ENCODE measurements around the gene PDZD4.
"Not testable (repeated sequence)": the region's sequence is repeated elsewhere in the genome, so short reads cannot be mapped to it uniquely, and the experiment has no call there.

The PDZD4 gene

DNA sequence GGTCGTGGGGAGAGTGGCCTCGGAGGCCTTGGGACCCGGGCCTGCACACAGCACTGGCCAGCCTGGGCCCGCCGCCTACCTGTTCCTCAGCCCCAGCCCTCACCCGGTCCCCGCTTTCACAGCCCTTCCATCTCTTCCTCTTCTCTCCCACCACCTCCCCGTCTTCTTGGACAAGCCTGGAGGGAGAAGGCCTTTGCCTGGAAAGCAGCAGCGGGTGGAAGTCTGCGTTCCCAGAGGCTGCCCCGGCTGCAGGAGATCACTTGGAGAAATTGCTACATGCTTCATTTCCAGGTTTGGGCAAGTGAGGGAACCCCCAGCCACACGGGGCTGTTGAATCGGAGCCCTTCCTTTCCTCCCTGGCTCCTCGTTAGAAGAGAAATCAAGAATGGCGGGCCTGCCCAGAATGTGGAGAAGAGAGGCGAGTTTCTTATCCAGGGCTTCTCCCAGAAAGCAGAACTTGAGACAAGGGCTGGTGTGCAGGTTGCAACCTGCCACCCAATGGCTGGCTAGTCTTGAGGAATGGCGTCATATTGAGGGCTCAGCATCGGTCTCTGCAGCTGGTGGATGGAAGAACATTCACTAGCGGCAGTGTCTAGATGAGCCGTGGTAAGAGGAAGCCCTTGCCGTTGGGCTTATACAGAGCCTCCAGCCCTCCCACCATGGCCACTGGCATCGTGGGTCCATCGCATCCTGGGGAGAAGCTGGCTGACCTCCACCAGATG lies 1.2 kb upstream of the PDZD4 start:
- DNase-seq, result no peak

DNA sequence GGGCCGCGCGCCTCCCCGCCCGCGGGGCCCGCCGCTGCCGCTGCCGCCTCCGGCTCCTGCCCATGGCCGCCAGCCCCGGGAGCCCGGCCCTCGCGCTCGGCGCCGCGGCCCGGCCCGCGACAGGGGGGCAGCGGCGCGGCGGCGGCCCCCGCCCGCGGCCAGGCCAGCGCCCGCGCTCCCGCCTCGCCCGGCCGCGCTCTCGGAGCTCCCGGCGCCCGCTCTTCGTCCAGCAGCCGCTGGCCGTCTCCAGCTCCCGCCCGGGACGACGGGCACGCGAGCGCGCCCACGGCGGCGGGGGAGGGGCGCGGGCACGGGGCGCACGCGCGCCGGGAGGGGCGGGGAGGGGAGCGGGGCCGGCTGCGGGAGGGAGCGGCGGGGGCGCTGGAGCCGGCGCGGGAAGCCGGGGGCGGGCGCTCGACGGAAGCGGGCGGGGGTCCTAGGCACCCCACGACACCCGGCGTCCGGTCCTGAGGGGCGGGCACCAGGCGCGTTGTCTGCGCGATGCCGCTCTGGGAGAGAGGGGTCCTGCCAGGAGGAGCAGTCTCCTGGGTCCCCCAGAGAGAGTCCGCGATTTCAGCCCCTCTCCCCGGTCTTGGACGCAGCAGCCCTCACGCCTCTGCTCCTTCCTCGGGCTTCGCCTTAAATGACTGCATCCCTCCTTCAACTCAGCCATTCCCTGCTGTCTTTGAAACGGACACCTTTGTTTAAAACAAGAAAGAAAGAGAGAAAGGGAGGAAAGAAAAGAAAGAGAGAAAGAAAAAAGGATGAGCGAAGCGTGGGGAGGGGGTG lies 490 bp upstream of the PDZD4 start:
- no peak for DNase-seq

DNA sequence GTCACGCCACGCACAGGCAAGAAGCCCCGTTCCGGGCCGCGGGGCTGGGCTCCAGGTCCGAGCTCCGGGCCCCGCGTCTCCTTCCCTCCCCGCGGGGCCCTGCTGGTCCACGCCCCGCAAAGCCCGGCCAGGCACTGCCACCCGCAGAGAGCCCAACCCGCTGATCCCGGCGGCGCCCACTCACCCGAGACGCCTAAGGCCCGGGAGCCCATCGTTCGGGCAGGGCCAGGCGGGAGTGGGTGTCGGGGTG lies 870 bp downstream of the PDZD4 start:
- no peak for DNase-seq

DNA sequence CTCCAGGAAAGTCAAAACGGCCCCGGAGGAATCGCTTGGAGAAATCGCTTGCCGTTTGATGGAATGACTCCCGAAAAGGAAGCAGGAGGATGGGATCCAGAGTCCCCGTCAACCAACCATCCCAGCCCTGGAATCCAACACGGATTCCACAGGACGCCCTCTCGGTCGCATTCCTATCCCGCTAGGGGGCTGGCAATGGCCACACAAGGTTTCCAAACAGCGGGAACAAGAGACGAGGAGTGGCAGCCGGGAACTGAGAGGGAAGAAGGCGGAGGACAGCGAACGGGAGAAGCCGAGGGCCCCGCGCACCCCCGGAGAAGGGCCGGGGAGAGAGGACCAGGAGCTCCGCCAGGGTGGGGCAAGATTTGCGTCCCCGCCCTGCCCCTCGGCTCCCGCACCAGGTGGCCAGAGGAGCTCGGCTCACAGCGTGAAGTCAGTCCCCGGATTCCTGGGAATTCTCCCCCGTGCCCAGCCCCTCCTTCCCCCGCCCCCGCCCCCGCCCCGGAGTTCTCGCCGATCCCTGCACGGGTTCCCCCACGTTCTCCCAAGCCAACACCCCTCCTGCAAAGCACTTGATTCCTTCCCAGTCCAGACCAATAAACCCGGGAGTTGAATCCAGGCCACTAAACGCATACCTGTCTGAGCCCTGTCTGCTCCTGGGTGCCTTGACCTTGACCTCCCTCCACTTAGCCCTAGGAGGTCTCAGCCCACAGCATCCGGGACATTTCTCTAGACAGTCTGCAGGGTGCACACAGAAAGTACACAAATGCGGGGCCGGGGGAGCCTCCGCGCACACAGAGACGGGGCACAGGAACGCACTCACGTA lies 1.4 kb downstream of the PDZD4 start:
- peak; percentile 39 for DNase-seq

DNA sequence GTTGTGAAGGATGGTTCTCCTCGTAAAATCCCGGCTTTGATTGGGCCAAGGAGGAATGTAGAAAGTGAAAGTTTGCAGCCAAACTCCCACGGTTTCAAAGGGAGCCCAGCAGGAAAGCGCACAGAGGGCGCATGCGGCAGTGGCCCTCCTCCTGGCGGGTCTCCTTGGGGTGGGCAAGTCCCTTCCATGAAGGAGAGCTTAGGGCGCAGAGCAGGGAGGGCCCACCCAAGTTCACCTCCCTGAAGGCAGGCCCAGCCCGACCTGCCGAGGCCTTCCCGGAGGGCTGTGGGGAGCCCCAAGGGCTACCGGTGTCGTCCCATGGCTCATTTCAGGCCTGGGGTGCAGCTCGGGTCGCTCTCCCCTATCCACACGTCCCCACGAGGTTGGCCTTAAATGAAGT lies 2.0 kb downstream of the PDZD4 start:
- no peak for DNase-seq

GRCh38 chrX:153827903-153828302 lies 2.4 kb downstream of the PDZD4 start:
- no peak for DNase-seq

GRCh38 chrX:153827016-153827415 lies 3.3 kb downstream of the PDZD4 start:
- no peak for DNase-seq

DNA sequence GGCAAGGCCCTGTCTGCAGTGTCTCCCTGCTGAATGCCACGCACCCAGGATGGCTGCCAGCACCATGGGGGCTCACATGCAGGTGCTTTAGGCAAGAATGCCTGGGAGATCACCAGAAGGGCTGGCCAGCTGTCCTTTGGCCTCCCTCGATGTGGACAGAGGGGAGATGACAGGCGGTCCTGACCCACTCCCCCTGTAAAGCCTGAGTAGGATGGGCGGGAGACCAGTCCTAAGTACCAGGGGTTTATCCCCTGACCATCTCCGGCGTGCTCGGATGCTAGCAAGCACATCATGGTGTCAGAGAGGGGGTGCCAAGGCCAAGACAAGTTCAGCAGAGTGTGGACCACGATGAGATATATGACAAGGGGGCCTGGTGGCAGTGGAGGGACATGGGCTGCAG lies 5.3 kb downstream of the PDZD4 start:
- DNase-seq, result no peak

- no peak for DNase-seq
Measured at GRCh38 chrX:153824348-153824747, 6.0 kb downstream of the PDZD4 start.

DNA sequence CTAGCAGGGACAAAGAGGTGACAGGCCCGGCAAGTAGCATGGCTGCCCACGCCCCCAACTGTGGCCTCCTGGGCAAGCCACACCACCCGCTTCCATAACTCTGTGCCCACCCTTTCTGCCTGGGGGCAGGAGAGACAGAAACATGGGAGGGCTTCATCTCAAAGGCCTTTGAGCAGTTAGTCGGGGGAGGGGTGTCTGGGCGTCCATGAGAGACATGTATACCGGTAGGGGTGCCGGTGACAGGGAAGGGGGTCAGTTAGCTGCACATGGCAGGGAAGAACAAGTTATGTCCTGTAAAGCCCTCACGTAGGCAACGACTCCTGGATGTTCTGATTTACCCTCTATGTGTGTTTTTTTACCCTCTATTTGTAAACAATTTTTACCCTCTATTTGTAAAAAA lies 9.3 kb downstream of the PDZD4 start:
- no peak for DNase-seq

DNA sequence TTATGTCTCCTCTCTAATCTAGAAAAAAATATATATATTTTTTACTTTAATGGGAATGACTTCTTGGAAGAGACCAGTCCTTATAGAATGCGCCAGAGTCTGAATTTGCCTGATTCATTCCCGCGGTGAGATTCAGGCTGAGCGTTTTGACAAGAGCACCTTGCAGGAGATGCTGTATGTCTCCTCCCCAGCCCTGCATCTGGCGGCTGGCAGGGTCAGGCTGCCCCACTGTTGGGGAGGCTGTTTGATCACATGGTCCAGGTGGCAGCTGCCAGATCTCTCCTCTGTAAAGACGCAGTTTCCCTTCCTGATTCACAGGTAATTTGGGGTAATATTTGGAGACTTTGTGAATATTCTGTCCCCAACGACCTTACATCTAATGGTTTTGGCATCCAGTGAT lies 9.7 kb downstream of the PDZD4 start:
- DNase-seq, result peak; percentile 32

DNA sequence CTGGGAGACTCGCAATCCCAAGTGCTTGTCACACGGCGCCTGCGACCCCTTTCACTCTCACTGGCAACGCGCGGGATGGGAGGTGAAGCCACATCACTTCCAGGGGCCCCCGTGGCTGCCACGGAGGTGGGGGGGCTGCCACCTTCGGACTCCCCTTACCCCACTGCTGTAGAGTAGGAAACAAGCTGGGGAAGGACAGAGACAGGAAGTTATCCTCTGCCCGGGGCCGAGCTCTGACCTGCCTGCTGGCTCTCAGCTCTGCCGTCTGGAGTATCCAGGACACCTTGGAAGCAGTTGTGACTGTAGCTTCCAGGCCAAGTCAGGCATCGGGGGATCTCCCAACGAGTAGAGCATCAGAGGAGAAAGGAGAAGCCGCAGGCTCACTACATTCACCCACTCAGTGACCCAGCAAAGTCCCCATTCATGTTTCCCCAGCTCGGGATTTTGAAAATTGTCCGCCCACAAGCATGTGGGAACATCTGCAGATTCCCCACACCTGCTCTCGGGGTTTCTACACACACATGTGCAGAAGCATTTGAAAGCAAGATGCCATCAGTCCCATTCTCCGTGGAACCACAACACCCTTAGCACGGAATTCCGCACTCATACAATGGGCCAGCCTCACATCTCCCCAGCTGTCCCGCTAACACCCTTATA lies 10.8 kb downstream of the PDZD4 start:
- peak; percentile 50 for DNase-seq

DNA sequence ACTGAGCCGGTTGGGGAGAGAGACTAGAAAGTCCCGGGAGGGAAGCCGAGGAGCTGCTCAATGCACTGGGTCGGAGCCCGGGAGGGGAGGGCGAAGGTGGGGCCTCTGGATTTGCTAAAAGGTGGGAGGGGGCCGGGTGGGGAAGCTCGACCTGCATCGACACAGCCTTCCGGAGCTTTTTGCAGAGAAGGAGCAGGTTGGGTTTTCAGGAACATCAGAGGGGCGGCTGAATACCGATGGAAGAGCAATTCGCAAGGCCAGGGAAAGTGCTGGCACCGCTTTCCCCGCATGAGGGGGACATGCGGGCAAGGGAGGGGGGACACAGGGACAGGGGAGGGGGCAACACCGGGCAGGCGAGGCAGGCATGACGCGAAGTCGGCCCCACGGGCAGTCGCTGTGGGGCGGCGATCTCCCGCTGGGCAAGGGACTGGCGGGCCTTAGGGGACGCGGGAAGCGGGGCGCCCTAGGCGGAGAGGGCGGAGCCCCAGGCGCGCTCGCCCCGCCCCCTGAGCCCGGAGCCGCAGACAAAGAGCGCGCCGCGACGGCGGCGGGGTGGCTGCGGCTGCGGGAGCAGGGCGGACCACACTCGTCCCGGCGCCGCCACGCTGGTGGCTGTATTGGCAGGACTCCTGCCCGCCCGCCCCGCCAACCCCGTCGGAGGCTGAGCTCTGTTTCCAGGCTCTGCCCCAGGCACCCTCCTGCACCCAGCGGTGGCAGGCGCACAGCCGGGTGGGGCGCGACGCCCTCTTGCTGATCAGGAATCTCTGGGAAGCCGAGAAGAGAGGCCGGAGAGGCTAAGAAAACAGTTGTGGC lies 11.6 kb downstream of the PDZD4 start:
- peak; percentile 71 for DNase-seq

GRCh38 chrX:153818064-153818463 lies 12.3 kb downstream of the PDZD4 start:
- DNase-seq, result not testable (repeated sequence)

DNA sequence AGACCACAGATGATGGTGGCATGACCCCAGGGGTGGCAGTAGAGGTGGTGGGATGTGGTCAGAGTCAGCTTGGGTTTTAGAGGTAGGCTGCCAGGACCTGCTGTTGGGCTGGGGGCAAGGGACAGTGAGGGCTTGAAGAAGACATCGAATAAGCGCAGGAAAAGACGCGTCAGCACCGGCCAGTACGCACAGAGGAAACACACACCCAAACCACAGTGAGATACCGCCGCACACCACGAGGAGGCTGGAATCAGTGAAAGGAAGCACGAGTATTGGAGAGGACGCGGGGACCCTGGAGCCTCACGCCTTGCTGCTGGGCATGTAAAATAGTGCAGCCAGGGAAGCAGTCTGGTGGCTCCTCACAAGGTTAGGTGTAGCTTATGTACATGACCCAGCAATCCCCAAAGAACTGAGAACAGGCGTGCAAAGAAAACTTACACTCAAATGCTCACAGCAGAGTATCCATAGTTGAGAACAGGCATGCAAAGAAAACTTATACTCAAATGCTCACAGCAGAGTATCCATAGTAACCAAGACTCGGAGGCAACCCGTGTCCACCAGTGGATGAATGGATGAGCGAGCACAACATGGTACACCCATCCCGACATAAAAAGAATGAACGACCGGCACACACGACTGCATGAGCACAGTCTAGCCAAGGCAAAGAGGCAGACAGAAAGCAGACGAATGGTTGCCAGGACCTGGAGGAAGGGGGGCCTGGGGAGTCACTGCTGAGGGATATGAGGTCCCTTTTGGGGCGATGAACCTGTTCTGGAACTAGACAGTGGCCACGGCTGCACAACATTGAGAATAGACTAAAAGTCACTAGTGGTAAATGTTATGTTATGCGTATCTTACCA lies 13.3 kb downstream of the PDZD4 start:
- DNase-seq, result no peak

GRCh38 chrX:153814591-153815315 lies 15.6 kb downstream of the PDZD4 start:
- no peak for DNase-seq

GRCh38 chrX:153813161-153813560 lies 17.2 kb downstream of the PDZD4 start:
- no peak for DNase-seq

DNA sequence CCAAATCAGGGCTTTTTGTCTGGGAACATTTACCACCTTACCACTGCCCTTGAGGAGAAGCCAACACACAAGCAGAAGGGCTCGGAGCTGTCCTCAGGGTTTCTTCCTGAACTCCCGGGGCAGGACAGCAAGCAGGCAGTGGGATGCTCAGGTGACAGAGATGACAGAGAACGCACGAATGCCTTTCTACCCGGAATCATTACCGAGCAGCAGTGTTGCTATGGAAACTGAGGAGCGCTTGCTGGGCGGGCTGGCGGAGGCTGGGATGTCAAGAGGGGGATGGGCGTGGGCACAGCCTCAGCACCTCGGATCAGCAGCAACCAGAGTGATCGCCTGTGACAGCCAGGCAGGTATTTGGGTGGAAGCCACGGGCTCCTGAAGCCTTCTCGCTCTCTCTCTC lies 18.1 kb downstream of the PDZD4 start:
- no peak for DNase-seq

- DNase-seq, result no peak
Measured at GRCh38 chrX:153807976-153808375, 22.4 kb downstream of the PDZD4 start.

GRCh38 chrX:153806999-153807575 lies 23.3 kb downstream of the PDZD4 start:
- no peak for DNase-seq
